Osteoblast (primary cell): ENCODE data around the gene LRP10. TPM values are rescaled to one million over a fixed set of nuclear protein-coding genes. Genes with fewer than 3 reads are reported as not detected.
A peak's percentile ranks its signal among the peaks of the same experiment; 100 is the strongest.

Experiments
- DNase-seq: peaks from one replicate; pipeline ENCODE4 v3.0.0; 2011; ENCODE audit warnings: low spot score, mixed read lengths; ENCODE audit not compliant: insufficient read length; ENCODE audit errors: missing footprints
- H2AFZ ChIP-seq: 2 replicates; pipeline ENCODE4 v1.6.0; 2011; ENCODE audit warnings: mild to moderate bottlenecking, low read length
- H3K27ac ChIP-seq: 2 replicates; pipeline ENCODE4 v1.5.1; 2011; ENCODE audit warnings: mild to moderate bottlenecking, low read depth, low read length, moderate library complexity
- H3K27me3 ChIP-seq: 2 replicates; pipeline ENCODE4 v1.6.0; 2012; ENCODE audit warnings: mild to moderate bottlenecking, control low read depth, inconsistent platforms, low read length, moderate library complexity; ENCODE audit not compliant: insufficient read depth
- H3K36me3 ChIP-seq: 2 replicates; pipeline ENCODE4 v1.5.1; 2011; ENCODE audit warnings: mild to moderate bottlenecking, low read length, control low read depth, moderate library complexity; ENCODE audit not compliant: insufficient read depth
- H3K4me1 ChIP-seq: 2 replicates; pipeline ENCODE4 v1.5.1; 2011; ENCODE audit warnings: mild to moderate bottlenecking, low read length, control low read depth, moderate library complexity; ENCODE audit not compliant: insufficient read depth
- H3K4me2 ChIP-seq: 2 replicates; pipeline ENCODE4 v1.6.0; 2011; ENCODE audit warnings: mild to moderate bottlenecking, low read length; ENCODE audit not compliant: insufficient read depth
- H3K4me3 ChIP-seq: fragments of 200-600 bp; sonication (generic); 3 replicates; pipeline ENCODE4 v1.5.1; 2012; ENCODE audit warnings: mild to moderate bottlenecking, low read length, inconsistent platforms; ENCODE audit not compliant: insufficient read depth
- H3K79me2 ChIP-seq: 2 replicates; pipeline ENCODE4 v1.6.0; 2012; ENCODE audit warnings: mild to moderate bottlenecking, low read length, control low read depth, inconsistent platforms; ENCODE audit not compliant: insufficient read depth
- H3K9me3 ChIP-seq: 2 replicates; pipeline ENCODE4 v1.5.1; 2011; ENCODE audit warnings: low read depth, low read length, control low read depth
- H4K20me1 ChIP-seq: 2 replicates; pipeline ENCODE4 v1.6.0; 2012; ENCODE audit warnings: mild to moderate bottlenecking, low read length, control low read depth; ENCODE audit not compliant: insufficient read depth
- CTCF ChIP-seq: IDR thresholded peaks from 2 replicates; pipeline ENCODE4 v1.5.1; 2011; ENCODE audit warnings: mild to moderate bottlenecking, low read depth, low read length, moderate library complexity; ENCODE audit errors: extremely low read depth
- total RNA-seq: library from RNA; depleted of rRNA; stranded (reverse); fragments of >200 nt; gene quantifications from 2 replicates; pipeline ENCODE4 v1.2.3, GENCODE V29; 2012

LRP10 gene
- total RNA-seq, 1 donor = 147 TPM

GRCh38 chr14:22844221-22845102, 27.1 kb upstream of the LRP10 start:
- peaks cover 74% of the 10 kb centered on the region for H3K79me2 ChIP-seq
- no peaks in the 10 kb centered on the region for H3K9me3 ChIP-seq
- DNase-seq = peak; percentile 44
- peak overlapping the region; percentile 6 for H3K27ac ChIP-seq
- H3K36me3 ChIP-seq = peaks cover 63% of the 10 kb centered on the region
- peaks cover 14% of the 10 kb centered on the region for H4K20me1 ChIP-seq
- H2AFZ ChIP-seq = no peak overlapping the region
- H3K4me1 ChIP-seq = peaks cover 49% of the 10 kb centered on the region
- H3K4me2 ChIP-seq = no peak overlapping the region
- H3K4me3 ChIP-seq = no peak overlapping the region
- H3K27me3 ChIP-seq = no peaks in the 10 kb centered on the region
- TF ChIP-seq CTCF = no peak

GRCh38 chr14:22845103-22845394, 26.5 kb upstream of the LRP10 start:
- peaks cover 69% of the 10 kb centered on the region for H3K79me2 ChIP-seq
- H3K4me1 ChIP-seq = peaks cover 50% of the 10 kb centered on the region
- peaks cover 12% of the 10 kb centered on the region for H4K20me1 ChIP-seq
- no peak overlapping the region for H3K4me3 ChIP-seq
- no peaks in the 10 kb centered on the region for H3K9me3 ChIP-seq
- H3K36me3 ChIP-seq = peaks cover 67% of the 10 kb centered on the region
- H3K27me3 ChIP-seq = no peaks in the 10 kb centered on the region
- H3K4me2 ChIP-seq = no peak overlapping the region
- H3K27ac ChIP-seq = peak overlapping the region; percentile 93
- no peak overlapping the region for H2AFZ ChIP-seq
- no peak for TF ChIP-seq CTCF
- DNase-seq = peak; percentile 50

- no peaks in the 10 kb centered on the region for H3K27me3 ChIP-seq
- H3K9me3 ChIP-seq = no peaks in the 10 kb centered on the region
- peaks cover 10% of the 10 kb centered on the region for H4K20me1 ChIP-seq
- H3K27ac ChIP-seq = peak overlapping the region; percentile 93
- H2AFZ ChIP-seq = no peak overlapping the region
- no peak overlapping the region for H3K4me3 ChIP-seq
- H3K79me2 ChIP-seq = peaks cover 59% of the 10 kb centered on the region
- DNase-seq = peak; percentile 79
- no peak for TF ChIP-seq CTCF
- H3K36me3 ChIP-seq = peaks cover 62% of the 10 kb centered on the region
- peaks cover 59% of the 10 kb centered on the region for H3K4me1 ChIP-seq
- H3K4me2 ChIP-seq = peak overlapping the region; percentile 38
These were observed 25.5 kb upstream of the LRP10 start for GRCh38 chr14:22845821-22846625.

- Histone ChIP-seq H3K36me3 (peaks cover 54% of the 10 kb centered on the region), H3K4me1 (peaks cover 67% of the 10 kb centered on the region), H3K4me3 (no peak overlapping the region), H3K27ac (peak overlapping the region; percentile 93), H3K79me2 (peaks cover 50% of the 10 kb centered on the region), H3K9me3 (no peaks in the 10 kb centered on the region), H2AFZ (no peak overlapping the region), H4K20me1 (peaks cover 10% of the 10 kb centered on the region), H3K4me2 (peak overlapping the region; percentile 38), H3K27me3 (no peaks in the 10 kb centered on the region)
- DNase-seq = peak; percentile 56
- TF ChIP-seq CTCF = no peak
These were observed 24.7 kb upstream of the LRP10 start for GRCh38 chr14:22846811-22847307.
